HG02678 (cell line): ENCODE results near the gene SNTB2.
"Not testable (repeated sequence)": the region's sequence is repeated elsewhere in the genome, so short reads cannot be mapped to it uniquely, and the experiment has no call there.

Experiments used
- ATAC-seq: cut with Tn5 transposase; IDR thresholded peaks from one replicate; pipeline ENCODE4 v1.9.1; 2021; ENCODE audit warnings: mild to moderate bottlenecking, moderate library complexity; ENCODE audit not compliant: unreplicated experiment

The SNTB2 gene

GRCh38 chr16:69225121-69225520 is 38.2 kb downstream of the SNTB2 start:
- ATAC-seq = no peak

- ATAC-seq = no peak
These were observed 46.2 kb downstream of the SNTB2 start for GRCh38 chr16:69233124-69233523.

- ATAC-seq = no peak
These were observed 47.5 kb downstream of the SNTB2 start for GRCh38 chr16:69234460-69234859.

GRCh38 chr16:69236319-69236718 is 49.4 kb downstream of the SNTB2 start:
- no peak for ATAC-seq

- ATAC-seq = no peak
These were observed 50.3 kb downstream of the SNTB2 start for GRCh38 chr16:69237296-69237695.

GRCh38 chr16:69239851-69240250 is 52.9 kb downstream of the SNTB2 start:
- no peak for ATAC-seq

- ATAC-seq = no peak
These were observed 53.4 kb downstream of the SNTB2 start for GRCh38 chr16:69240331-69240730.

GRCh38 chr16:69241926-69242325 is 55.0 kb downstream of the SNTB2 start:
- ATAC-seq = no peak

- no peak for ATAC-seq
These were observed 56.5 kb downstream of the SNTB2 start for GRCh38 chr16:69243479-69243878.

GRCh38 chr16:69244336-69244735 is 57.4 kb downstream of the SNTB2 start:
- ATAC-seq = no peak

GRCh38 chr16:69250081-69250480 is 63.1 kb downstream of the SNTB2 start:
- no peak for ATAC-seq

GRCh38 chr16:69253870-69254341 is 66.9 kb downstream of the SNTB2 start:
- ATAC-seq = no peak

- ATAC-seq = not testable (repeated sequence)
These were observed 72.4 kb downstream of the SNTB2 start for GRCh38 chr16:69259428-69259764.

- ATAC-seq = no peak
These were observed 73.1 kb downstream of the SNTB2 start for GRCh38 chr16:69260019-69260418.

- no peak for ATAC-seq
These were observed 73.5 kb downstream of the SNTB2 start for GRCh38 chr16:69260506-69260905.

- ATAC-seq = no peak
These were observed 79.5 kb downstream of the SNTB2 start for GRCh38 chr16:69266334-69267063.

GRCh38 chr16:69267633-69268032 is 80.7 kb downstream of the SNTB2 start:
- ATAC-seq = no peak

- no peak for ATAC-seq
These were observed 83.4 kb downstream of the SNTB2 start for GRCh38 chr16:69270395-69270794.

GRCh38 chr16:69270831-69271230 is 83.9 kb downstream of the SNTB2 start:
- no peak for ATAC-seq

GRCh38 chr16:69273009-69273408 is 86.0 kb downstream of the SNTB2 start:
- no peak for ATAC-seq

GRCh38 chr16:69274699-69275235 is 87.8 kb downstream of the SNTB2 start:
- ATAC-seq = no peak

- no peak for ATAC-seq
These were observed 89.5 kb downstream of the SNTB2 start for GRCh38 chr16:69276148-69277115.
